ENCODE results near the gene SCFD1.

DNA sequence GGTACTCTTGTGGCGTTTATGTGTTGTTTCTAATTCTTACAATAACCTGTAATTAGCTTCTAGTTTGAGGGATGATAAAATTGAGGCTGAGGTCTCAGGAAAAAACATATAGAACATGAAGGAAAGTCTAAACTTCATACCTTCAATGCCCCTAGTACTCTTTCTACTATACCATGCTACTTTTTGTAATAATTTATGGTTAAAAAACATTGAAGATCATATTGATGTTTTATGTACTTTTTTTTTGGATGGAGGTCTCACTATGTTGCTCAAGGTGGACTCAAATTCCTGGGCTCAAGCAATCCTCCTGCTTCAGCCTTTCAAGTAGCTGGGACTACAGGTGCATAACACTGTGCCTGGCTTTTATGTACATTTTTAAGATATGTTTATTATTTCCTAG lies 49.3 kb upstream of the SCFD1 start:
- TF ChIP-seq, protein P1, sequence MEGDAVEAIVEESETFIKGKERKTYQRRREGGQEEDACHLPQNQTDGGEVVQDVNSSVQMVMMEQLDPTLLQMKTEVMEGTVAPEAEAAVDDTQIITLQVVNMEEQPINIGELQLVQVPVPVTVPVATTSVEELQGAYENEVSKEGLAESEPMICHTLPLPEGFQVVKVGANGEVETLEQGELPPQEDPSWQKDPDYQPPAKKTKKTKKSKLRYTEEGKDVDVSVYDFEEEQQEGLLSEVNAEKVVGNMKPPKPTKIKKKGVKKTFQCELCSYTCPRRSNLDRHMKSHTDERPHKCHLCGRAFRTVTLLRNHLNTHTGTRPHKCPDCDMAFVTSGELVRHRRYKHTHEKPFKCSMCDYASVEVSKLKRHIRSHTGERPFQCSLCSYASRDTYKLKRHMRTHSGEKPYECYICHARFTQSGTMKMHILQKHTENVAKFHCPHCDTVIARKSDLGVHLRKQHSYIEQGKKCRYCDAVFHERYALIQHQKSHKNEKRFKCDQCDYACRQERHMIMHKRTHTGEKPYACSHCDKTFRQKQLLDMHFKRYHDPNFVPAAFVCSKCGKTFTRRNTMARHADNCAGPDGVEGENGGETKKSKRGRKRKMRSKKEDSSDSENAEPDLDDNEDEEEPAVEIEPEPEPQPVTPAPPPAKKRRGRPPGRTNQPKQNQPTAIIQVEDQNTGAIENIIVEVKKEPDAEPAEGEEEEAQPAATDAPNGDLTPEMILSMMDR (IDR thresholded peaks at IDR 0.05) = no peak
- TF ChIP-seq POLR2A (IDR thresholded peaks at IDR 0.05) = no peak
